Heart right ventricle (tissue), 16 donors: ENCODE measurements around the gene LEKR1. TPM values are rescaled to one million over a fixed set of nuclear protein-coding genes. Genes with fewer than 3 reads are reported as not detected.

Experiments
- ATAC-seq, 8 donors: fragments of 200-7000 bp; cut with Tn5 transposase; one replicate each; pipeline ENCODE4 v1.9.1; 2020; ENCODE audit warnings: mild to moderate bottlenecking in 8 of 8, moderate library complexity in 8 of 8, moderate number of reproducible peaks in 1 of 8
- DNase-seq, 2 donors: peaks; one replicate each; pipeline ENCODE4 v3.0.0-alpha.2; 2020
- H3K27ac ChIP-seq, 10 donors: fragments of 200-600 bp; sonication (generic) in 2 of 10; one replicate each; pipeline versions ENCODE4 v1.5.0 to v1.8.0; 2020 to 2022; ENCODE audit warnings: mild to moderate bottlenecking in 3 of 10
- H3K27me3 ChIP-seq, 7 donors: fragments of 200-600 bp; one replicate each; pipeline ENCODE4 v1.8.0; 2021 to 2022; ENCODE audit warnings: mild to moderate bottlenecking in 2 of 7
- H3K36me3 ChIP-seq, 9 donors: fragments of 200-600 bp; sonication (generic) in 1 of 9; one replicate each; pipeline versions ENCODE4 v1.5.0 to v1.8.0; 2020 to 2022; ENCODE audit warnings: mild to moderate bottlenecking in 2 of 9
- H3K4me1 ChIP-seq, 9 donors: fragments of 200-600 bp; sonication (generic) in 1 of 9; one replicate each; pipeline versions ENCODE4 v1.5.0 to v1.8.0; 2020 to 2022; ENCODE audit warnings: mild to moderate bottlenecking in 4 of 9
- H3K4me3 ChIP-seq, 10 donors: fragments of 200-600 bp; sonication (generic) in 2 of 10; one replicate each; pipeline versions ENCODE4 v1.5.0 to v1.8.0; 2020 to 2022; ENCODE audit warnings: mild to moderate bottlenecking in 7 of 10, moderate library complexity in 2 of 10
- H3K9me3 ChIP-seq, 11 donors: fragments of 200-600 bp in 10 of 11; sonication (generic) in 2 of 11; one replicate each; pipeline versions ENCODE4 v1.5.0 to v1.8.0; 2013 to 2022; ENCODE audit warnings: mild to moderate bottlenecking in 2 of 11, control low read depth in 1 of 11, moderate library complexity in 1 of 11
- WGBS, 2 donors: extraction: QIAGEN DNeasy Blood & Tissue Kit; methylation state at CpG; one replicate each; pipeline ENCODE4 v1.1.7; 2013; ENCODE audit warnings: inconsistent platforms in 1 of 2; 5-methylcytosine and 5-hydroxymethylcytosine counted together
- intact Hi-C, 10 donors: fragments of 100-400 bp; cut with DNase I; formaldehyde crosslinking; loops; one replicate each; pipeline versions ENCODE4 v1.11.1 to v1.14.2; 2022
- long read RNA-seq, 3 donors: library from polyadenylated mRNA; unstranded; transcript quantifications; one replicate each; pipeline ENCODE4 v2.0.0, GENCODE V29; 2020 to 2021
- polyA plus RNA-seq, 2 donors: library from polyadenylated mRNA; stranded (reverse); fragments of 200-250 nt; gene quantifications; one replicate each; pipeline ENCODE4 v1.2.3, GENCODE V29; 2013
- total RNA-seq, 10 donors: library from RNA; stranded (reverse); fragmentation: NEBNext Ultra II Directional in 3 of 10; extraction: Animal tissue kit (Norgen Biotek cat#: 25700) in 3 of 10; gene quantifications; one replicate each; pipeline versions ENCODE4 v1.2.1 to v1.2.4, GENCODE V29; 2021 to 2023
- TF ChIP-seq, protein P1 (sequence below), 9 donors: fragments of 200-600 bp; sonication (generic) in 2 of 9; IDR thresholded peaks; one replicate each; pipeline versions ENCODE4 v1.5.0 to v1.8.0; 2021 to 2022; ENCODE audit warnings: antibody characterized with exemption in 9 of 9, mild to moderate bottlenecking in 5 of 9, moderate library complexity in 1 of 9
- donor health status: Arrhythmogenic right ventricular cardiomyopathy.
- donor health status: ischemic (EF 13 %, LVEDD 7.1; RV severe dilation, severe dysfunction).
- donor health status: healthy with polysubstance abuse.
- donor health status: DM: no; HTN: yes; CAD: no.
- donor health status: DM: no; HTN: no; CAD: no.
- donor health status: ischemic (EF 25% LVEDD 6.9; RV normal size, moderate dysfunction).
- donor health status: ischemic (EF 25% LVEDD 5.7; RV mildly dilated, moderate dysfunction).
- donor health status: healthy.
- donor health status: DM: yes; HTN: yes; CAD: no.
- donor health status: Ischemic cardiomyopathy.
- donor health status: ischemic (EF 35%, LVEDD 5.7; RV mildly dilated, moderate dysfunction).
- donor health status: nonischemic (EF 11% LVEDD 7.7; RV severe dilation, severe dysfunction).
- donor health status: DM: yes; HTN: yes; CAD: no.
- donor health status: PGD.
- donor health status: ischemic (EF 29% LVEDD 5.4; RV normal size, mild dysfunction).
- donor health status: nonischemic (EF 23%, LVEDD 6.1; RV moderate dilation, normal function).

The LEKR1 gene
- total RNA-seq (1 to 10 TPM in 4 of 10 donors, under 1 TPM in 6; 0.17 to 3.0 (median 0.92) TPM), polyA plus RNA-seq (under 1 TPM; 0.22 to 0.37 TPM)
- long read RNA-seq, donor 1, result 0 reads
- long read RNA-seq, donor 2, partial matches to known transcripts, result 0 of 1 reads
- long read RNA-seq, donor 2, other reads (novel, unspliced or antisense), result 1 of 1 reads
- long read RNA-seq, donor 3, result 0 reads

DNA sequence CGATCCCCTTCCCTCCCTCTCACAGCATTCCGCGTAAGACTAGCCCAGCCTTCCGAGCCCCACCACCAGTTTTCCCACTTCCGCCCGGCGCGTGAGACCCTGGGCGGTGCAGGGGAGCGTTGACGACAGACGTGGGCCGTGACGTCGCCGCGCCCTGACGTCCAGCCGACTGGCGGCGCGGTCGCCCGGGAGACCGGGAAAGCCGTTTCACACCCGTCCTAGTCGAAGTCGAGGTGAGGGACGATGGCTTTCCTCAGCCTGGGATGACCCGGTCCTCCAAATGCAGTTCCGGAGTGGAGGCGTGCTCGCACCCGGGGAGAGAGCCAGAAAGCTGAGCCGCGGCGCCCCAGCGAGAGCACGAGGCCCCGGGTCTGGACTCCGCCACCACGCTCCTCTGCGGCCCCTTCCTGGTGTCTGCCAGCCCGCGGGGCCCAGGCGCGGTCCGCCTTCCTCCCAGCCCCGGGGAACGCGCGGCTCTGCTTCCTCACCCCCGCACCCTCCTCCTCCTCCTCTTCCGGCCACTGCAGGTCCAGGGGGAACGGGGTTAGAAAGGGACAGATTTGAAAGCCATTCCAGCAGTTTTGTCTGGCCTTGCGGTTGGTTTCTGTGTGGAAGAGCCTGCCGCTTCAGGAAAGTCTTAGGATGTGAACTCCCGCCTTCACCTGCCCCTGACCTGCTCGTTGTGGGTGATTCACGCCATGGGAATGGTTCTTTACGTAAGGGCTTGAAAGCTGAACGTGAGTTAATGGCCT lies at the start of gene LEKR1:
Gene LEKR1, plus strand, starts transcription at position 210 of the 752 bp plus-strand sequence. CDS start 2,977 bp downstream, outside the sequence.
- no peaks in the 10 kb centered on the region for H3K36me3 ChIP-seq
- H3K27me3 ChIP-seq, result no peaks in the 10 kb centered on the region
- DNase-seq, result peak; percentile 89 to 90
- 0% methylated on average over 62 to 63 of the region's 63 CpGs for WGBS, 2 donors
- intact Hi-C loops, result loop anchor here (2.0 to 10.0 kb wide), 14 partner anchors 102 to 348 kb away; partner anchors contain the start of gene TIPARP (in 6 of the 10)
- H3K4me3 ChIP-seq, result peak within 1 kb of the TSS; percentile 50 to 80 (median 71)
- peak; percentile 95 to 98 (median 97) for ATAC-seq
- H3K4me1 ChIP-seq, result peaks cover 0 to 13% (median 8%) of the 10 kb centered on the region in 9 donors
- TF ChIP-seq, protein P1, sequence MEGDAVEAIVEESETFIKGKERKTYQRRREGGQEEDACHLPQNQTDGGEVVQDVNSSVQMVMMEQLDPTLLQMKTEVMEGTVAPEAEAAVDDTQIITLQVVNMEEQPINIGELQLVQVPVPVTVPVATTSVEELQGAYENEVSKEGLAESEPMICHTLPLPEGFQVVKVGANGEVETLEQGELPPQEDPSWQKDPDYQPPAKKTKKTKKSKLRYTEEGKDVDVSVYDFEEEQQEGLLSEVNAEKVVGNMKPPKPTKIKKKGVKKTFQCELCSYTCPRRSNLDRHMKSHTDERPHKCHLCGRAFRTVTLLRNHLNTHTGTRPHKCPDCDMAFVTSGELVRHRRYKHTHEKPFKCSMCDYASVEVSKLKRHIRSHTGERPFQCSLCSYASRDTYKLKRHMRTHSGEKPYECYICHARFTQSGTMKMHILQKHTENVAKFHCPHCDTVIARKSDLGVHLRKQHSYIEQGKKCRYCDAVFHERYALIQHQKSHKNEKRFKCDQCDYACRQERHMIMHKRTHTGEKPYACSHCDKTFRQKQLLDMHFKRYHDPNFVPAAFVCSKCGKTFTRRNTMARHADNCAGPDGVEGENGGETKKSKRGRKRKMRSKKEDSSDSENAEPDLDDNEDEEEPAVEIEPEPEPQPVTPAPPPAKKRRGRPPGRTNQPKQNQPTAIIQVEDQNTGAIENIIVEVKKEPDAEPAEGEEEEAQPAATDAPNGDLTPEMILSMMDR (IDR thresholded peaks at IDR 0.05), result no peak
- H3K9me3 ChIP-seq, result no peaks in the 10 kb centered on the region
- peak within 1 kb of the TSS; percentile 85 to 95 (median 92) for H3K27ac ChIP-seq

DNA sequence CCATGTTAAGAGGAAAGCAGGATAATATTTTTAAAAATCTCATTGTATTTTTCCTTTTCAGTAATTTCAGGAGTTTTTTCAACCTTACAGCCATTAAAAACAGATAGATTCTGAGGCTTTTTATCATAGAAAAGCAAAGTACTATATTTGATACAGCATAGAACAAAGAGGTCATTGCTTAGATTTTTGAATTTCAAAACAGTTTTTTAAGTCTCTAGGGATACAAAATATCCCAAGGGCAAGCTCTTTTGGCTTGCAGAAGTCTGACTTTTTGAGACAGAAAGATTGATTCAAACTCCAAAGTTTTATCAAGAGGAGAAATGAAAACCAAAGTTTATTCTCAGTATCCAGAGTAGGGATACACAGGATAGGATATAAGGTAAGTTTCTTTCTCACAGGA lies 49.3 kb upstream of the LEKR1 start:
- DNase-seq (no peak), ATAC-seq (no peak)
- intact Hi-C loops, result no loop called here
- no peak overlapping the region for H3K27ac ChIP-seq
- no peak overlapping the region for H3K4me3 ChIP-seq
- H3K4me1 ChIP-seq, result peaks cover 0 to 4% (median 0%) of the 10 kb centered on the region in 9 donors
- H3K9me3 ChIP-seq, result no peaks in the 10 kb centered on the region
- no peaks in the 10 kb centered on the region for H3K36me3 ChIP-seq
- TF ChIP-seq, protein P1 (IDR thresholded peaks at IDR 0.05), result no peak
- H3K27me3 ChIP-seq, result no peaks in the 10 kb centered on the region

DNA sequence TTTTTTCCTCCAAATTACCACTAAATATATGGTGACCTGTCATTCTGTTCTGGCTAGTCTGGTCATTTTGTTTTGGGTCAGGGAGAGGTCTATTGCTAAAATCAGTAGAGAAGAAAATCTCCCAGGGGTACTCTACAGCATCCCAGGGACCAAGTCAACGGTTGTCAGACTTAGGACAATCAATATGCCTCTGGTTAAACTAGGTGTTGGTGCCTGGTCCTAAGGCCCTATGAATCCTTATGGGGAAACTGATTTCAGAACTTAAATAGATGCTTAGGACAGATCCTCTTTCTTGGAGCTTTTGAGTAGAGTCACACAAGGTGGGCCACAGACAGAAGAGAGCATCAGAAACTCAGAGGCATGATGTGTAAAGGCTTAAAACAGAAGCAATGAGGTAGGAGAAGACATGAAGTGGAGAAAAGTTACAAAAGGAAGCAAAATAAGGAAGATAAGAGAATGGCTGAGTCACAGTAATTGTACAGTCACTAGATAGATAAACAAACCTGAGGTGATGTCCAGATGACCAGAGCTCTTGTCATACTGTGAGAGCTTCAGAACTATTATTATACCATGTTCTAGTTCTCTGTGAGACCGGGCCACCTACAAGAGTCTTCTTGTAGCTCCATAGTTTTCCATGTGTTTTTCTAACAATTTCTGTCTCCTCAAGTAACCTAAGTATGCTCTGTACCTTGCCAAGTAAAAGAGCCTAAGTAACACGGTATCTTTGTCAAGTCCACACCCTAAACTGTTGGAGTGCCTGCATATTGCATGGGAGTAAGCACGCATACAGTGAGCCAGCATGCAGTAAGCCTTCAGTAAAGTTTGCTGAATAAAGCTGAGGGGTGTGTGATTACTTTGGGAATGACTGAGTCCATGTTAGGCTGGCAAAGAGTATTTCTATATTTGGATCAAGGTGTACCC lies 44.6 kb upstream of the LEKR1 start:
- Histone ChIP-seq H3K36me3 (no peaks in the 10 kb centered on the region), H3K4me1 (peaks cover 0 to under 1% (median 0%) of the 10 kb centered on the region in 9 donors), H3K9me3 (no peaks in the 10 kb centered on the region), H3K4me3 (no peak overlapping the region), H3K27me3 (no peaks in the 10 kb centered on the region), H3K27ac (no peak overlapping the region)
- TF ChIP-seq, protein P1 (IDR thresholded peaks at IDR 0.05), result no peak
- DNase-seq (no peak), ATAC-seq (no peak)
- intact Hi-C loops, result no loop called here
- 86 to 87% methylated on average over 4 of the region's 4 CpGs for WGBS, 2 donors

DNA sequence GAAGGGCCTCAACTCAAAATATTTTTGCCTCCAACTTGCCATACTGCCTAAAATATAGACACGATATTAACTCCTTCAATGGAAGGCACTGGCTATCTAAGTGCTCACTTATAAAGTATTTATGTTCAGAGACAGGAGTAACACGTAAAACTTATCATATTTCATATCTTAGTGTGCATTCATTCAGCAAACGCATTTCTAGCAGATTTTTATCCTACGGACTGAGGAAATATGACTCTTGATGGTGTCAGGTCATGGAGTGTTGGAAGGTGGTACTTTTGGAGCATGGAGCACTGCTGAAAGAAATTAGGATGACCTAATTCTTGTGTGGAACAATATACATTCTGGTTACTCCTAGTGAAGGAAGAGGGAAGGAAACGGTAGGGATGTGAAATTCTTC lies 43.8 kb upstream of the LEKR1 start:
- TF ChIP-seq, protein P1 (IDR thresholded peaks at IDR 0.05), result no peak
- 88 to 90% methylated on average over 5 of the region's 5 CpGs for WGBS, 2 donors
- H3K4me3 ChIP-seq, result no peak overlapping the region
- ATAC-seq (no peak), DNase-seq (no peak)
- no peaks in the 10 kb centered on the region for H3K9me3 ChIP-seq
- H3K27ac ChIP-seq, result no peak overlapping the region
- H3K4me1 ChIP-seq, result no peaks in the 10 kb centered on the region
- H3K27me3 ChIP-seq, result no peaks in the 10 kb centered on the region
- no peaks in the 10 kb centered on the region for H3K36me3 ChIP-seq
- intact Hi-C loops, result no loop called here
